Measurements from ENCODE around the gene LNX2.

LNX2 gene

DNA sequence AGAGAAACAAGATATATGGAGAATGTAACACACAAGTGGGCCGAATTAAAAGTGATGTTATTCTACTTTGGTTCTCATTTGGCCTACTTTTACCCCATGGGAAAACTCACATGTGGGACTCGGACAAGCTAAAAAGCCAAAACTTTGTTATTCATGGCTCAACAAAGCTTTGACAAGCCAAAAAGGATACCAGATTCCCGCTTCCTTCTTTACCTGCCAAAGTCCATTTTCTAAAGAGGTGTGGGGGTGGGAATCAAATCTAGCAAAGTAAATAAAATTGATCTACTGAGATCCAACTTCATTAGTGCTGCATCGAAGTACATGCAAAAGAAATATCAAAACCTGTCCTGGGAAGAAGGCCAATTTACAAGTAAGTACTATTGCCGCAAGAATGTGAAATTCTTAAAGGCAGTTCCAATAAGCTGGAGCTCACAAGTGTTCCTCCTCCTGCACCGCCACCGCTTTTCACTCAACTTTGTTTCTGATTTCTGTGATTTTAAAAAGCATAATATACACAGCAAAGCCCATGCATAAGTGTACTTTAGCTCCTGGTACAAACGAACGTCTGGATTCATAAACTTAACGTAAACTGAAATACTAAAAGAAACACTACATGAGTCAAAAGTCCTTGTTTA is 1.1 kb downstream of the LNX2 start:
- Histone ChIP-seq H3F3A (ENCODE audit: low read depth) (no peaks in the 10 kb centered on the region), H3K9me3 (ENCODE audit: insufficient read depth, low read depth, low read length) (no peaks in the 10 kb centered on the region), H3K36me3 (ENCODE audit: insufficient read depth, low read length) (no peaks in the 10 kb centered on the region), H3K9ac (ENCODE audit: low read depth, low read length, poor library complexity, severe bottlenecking) (peak overlapping the region; percentile 81), H3K79me2 (ENCODE audit: insufficient read depth, low read length) (peaks cover 90% of the 10 kb centered on the region), H3K4me1 (ENCODE audit: insufficient read depth, low read length, poor library complexity, severe bottlenecking) (peaks cover 58% of the 10 kb centered on the region), H3K4me3 (ENCODE audit: low read length, poor library complexity, severe bottlenecking) (peak overlapping the region; percentile 89), H3K27me3 (ENCODE audit: insufficient read depth, low read length, poor library complexity, severe bottlenecking) (no peaks in the 10 kb centered on the region), H3K9me2 (replicated peaks; ENCODE audit: low read depth, low read length) (no peaks in the 10 kb centered on the region), H2AFZ (ENCODE audit: low read length) (peak overlapping the region; percentile 60; the same call in 1 of the 2 replicates), H3K4me2 (ENCODE audit: low read depth, low read length, poor library complexity, severe bottlenecking) (peak overlapping the region; percentile 96), H4K20me1 (ENCODE audit: insufficient read depth, low read length, poor library complexity, severe bottlenecking) (peaks cover 59% of the 10 kb centered on the region)
- TF ChIP-seq EZH2phosphoT487 (IDR thresholded peaks at IDR 0.05; ENCODE audit: borderline replicate concordance): no peak
- TF ChIP-seq, protein P1, sequence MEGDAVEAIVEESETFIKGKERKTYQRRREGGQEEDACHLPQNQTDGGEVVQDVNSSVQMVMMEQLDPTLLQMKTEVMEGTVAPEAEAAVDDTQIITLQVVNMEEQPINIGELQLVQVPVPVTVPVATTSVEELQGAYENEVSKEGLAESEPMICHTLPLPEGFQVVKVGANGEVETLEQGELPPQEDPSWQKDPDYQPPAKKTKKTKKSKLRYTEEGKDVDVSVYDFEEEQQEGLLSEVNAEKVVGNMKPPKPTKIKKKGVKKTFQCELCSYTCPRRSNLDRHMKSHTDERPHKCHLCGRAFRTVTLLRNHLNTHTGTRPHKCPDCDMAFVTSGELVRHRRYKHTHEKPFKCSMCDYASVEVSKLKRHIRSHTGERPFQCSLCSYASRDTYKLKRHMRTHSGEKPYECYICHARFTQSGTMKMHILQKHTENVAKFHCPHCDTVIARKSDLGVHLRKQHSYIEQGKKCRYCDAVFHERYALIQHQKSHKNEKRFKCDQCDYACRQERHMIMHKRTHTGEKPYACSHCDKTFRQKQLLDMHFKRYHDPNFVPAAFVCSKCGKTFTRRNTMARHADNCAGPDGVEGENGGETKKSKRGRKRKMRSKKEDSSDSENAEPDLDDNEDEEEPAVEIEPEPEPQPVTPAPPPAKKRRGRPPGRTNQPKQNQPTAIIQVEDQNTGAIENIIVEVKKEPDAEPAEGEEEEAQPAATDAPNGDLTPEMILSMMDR (conservative IDR thresholded peaks at IDR 0.05; ENCODE audit: low read length): no peak

DNA sequence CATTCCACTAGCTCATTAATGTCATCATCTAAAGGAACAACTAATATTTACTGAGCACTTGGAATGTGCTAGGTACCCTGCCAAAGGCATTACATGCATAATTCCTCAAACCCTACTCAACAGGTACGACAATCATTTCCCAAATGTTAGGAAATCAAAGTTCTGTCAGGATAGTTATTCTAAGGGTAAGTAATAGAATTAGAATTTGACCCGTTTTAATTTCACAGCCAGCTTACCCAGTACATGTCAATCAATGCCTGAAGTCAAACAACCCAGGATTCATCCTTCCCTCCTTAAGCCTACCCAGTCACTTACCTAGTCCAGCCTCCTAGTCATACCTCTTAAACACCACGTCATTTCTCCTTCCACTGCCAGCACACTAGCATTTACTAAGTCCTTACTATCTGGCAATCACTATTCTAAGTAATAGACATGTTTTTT is 2.4 kb downstream of the LNX2 start:
- Histone ChIP-seq H3K9me3 (ENCODE audit: insufficient read depth, low read depth, low read length) (no peaks in the 10 kb centered on the region), H3K4me2 (ENCODE audit: low read depth, low read length, poor library complexity, severe bottlenecking) (peak overlapping the region; percentile 96), H3K9ac (ENCODE audit: low read depth, low read length, poor library complexity, severe bottlenecking) (peak overlapping the region; percentile 81), H3K79me2 (ENCODE audit: insufficient read depth, low read length) (peaks cover 90% of the 10 kb centered on the region), H4K20me1 (ENCODE audit: insufficient read depth, low read length, poor library complexity, severe bottlenecking) (peaks cover 46% of the 10 kb centered on the region), H3K36me3 (ENCODE audit: insufficient read depth, low read length) (no peaks in the 10 kb centered on the region), H3K9me2 (replicated peaks; ENCODE audit: low read depth, low read length) (no peaks in the 10 kb centered on the region), H3F3A (ENCODE audit: low read depth) (no peaks in the 10 kb centered on the region), H3K27me3 (ENCODE audit: insufficient read depth, low read length, poor library complexity, severe bottlenecking) (no peaks in the 10 kb centered on the region), H3K4me3 (ENCODE audit: low read length, poor library complexity, severe bottlenecking) (peak overlapping the region; percentile 89), H2AFZ (ENCODE audit: low read length) (no peak overlapping the region), H3K4me1 (ENCODE audit: insufficient read depth, low read length, poor library complexity, severe bottlenecking) (peaks cover 45% of the 10 kb centered on the region)
- TF ChIP-seq EZH2phosphoT487 (IDR thresholded peaks at IDR 0.05; ENCODE audit: borderline replicate concordance): no peak
- TF ChIP-seq, protein P1 (conservative IDR thresholded peaks at IDR 0.05; ENCODE audit: low read length): no peak

DNA sequence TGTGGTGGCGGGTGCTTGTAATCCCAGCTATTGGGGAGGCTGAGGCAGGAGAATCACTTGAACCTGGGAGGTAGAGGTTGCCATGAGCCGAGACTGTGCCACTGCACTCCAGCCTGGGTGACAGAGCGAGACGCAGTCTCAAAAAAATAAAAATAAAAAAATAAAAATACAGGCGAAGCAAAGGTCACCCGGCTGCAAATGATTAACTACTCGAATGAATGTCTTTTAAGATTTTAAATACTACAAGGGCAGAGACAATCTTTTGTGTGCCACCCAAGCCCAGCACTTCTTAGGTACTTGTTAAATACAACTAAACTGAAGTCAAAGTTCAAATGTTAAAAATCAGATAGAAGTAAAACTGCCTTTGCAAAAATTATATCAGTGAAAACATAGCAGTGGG is 6.7 kb downstream of the LNX2 start:
- Histone ChIP-seq H3K27me3 (ENCODE audit: insufficient read depth, low read length, poor library complexity, severe bottlenecking) (no peaks in the 10 kb centered on the region), H4K20me1 (ENCODE audit: insufficient read depth, low read length, poor library complexity, severe bottlenecking) (peaks cover 33% of the 10 kb centered on the region), H3K4me3 (ENCODE audit: low read length, poor library complexity, severe bottlenecking) (no peak overlapping the region), H3K9me3 (ENCODE audit: insufficient read depth, low read depth, low read length) (no peaks in the 10 kb centered on the region), H3K79me2 (ENCODE audit: insufficient read depth, low read length) (peaks cover 99% of the 10 kb centered on the region), H2AFZ (ENCODE audit: low read length) (no peak overlapping the region), H3F3A (ENCODE audit: low read depth) (no peaks in the 10 kb centered on the region), H3K36me3 (ENCODE audit: insufficient read depth, low read length) (no peaks in the 10 kb centered on the region), H3K4me2 (ENCODE audit: low read depth, low read length, poor library complexity, severe bottlenecking) (no peak overlapping the region), H3K9ac (ENCODE audit: low read depth, low read length, poor library complexity, severe bottlenecking) (no peak overlapping the region), H3K4me1 (ENCODE audit: insufficient read depth, low read length, poor library complexity, severe bottlenecking) (peaks cover 46% of the 10 kb centered on the region), H3K9me2 (replicated peaks; ENCODE audit: low read depth, low read length) (no peaks in the 10 kb centered on the region)
- TF ChIP-seq EZH2phosphoT487 (IDR thresholded peaks at IDR 0.05; ENCODE audit: borderline replicate concordance): no peak
- TF ChIP-seq, protein P1 (conservative IDR thresholded peaks at IDR 0.05; ENCODE audit: low read length): no peak

Measured in Loucy (cell line).